Fibroblast of lung (primary cell): ENCODE data around the gene TMX2. TPM values are rescaled to one million over a fixed set of nuclear protein-coding genes. Genes with fewer than 3 reads are reported as not detected.

Experiments used
- DNase-seq, 2 donors: peaks; one replicate each; pipeline versions ENCODE4 v3.0.0 to v3.0.0-alpha.2; 2010; ENCODE audit warnings: low read depth in 2 of 2
- H2AFZ ChIP-seq: 2 replicates; pipeline ENCODE4 v1.5.1; 2012; ENCODE audit warnings: low read length, control low read depth, inconsistent platforms
- H3K27ac ChIP-seq: 2 replicates; pipeline ENCODE4 v1.5.1; 2011; ENCODE audit warnings: low read length, control low read depth; ENCODE audit not compliant: insufficient read depth
- H3K27me3 ChIP-seq: 2 replicates; pipeline ENCODE4 v1.5.1; 2011; ENCODE audit warnings: mild to moderate bottlenecking, low read length; ENCODE audit not compliant: control insufficient read depth, insufficient read depth
- H3K36me3 ChIP-seq: 2 replicates; pipeline ENCODE4 v1.5.1; 2011; ENCODE audit warnings: low read length; ENCODE audit not compliant: control insufficient read depth, insufficient read depth
- H3K4me1 ChIP-seq: 2 replicates; pipeline ENCODE4 v1.5.1; 2011; ENCODE audit warnings: low read length; ENCODE audit not compliant: control insufficient read depth, insufficient read depth; ENCODE audit errors: extremely low read depth
- H3K4me2 ChIP-seq: 2 replicates; pipeline ENCODE4 v1.5.1; 2011; ENCODE audit warnings: low read length, control low read depth; ENCODE audit not compliant: insufficient read depth; ENCODE audit errors: extremely low read depth
- H3K4me3 ChIP-seq, 4 experiments: fragments of 200-600 bp in 1 of 4; sonication (generic) in 1 of 4; replicated peaks in 1 of 4; 2 replicates each; pipeline ENCODE4 v1.5.1; 2011 to 2016; ENCODE audit warnings: low read length in 4 of 4, low read depth in 3 of 4, mild to moderate bottlenecking in 3 of 4, control low read depth in 2 of 4, inconsistent platforms in 1 of 4, mixed read lengths in 1 of 4; ENCODE audit not compliant: insufficient read depth in 1 of 4; ENCODE audit errors: control extremely low read depth in 1 of 4
- H3K79me2 ChIP-seq: 2 replicates; pipeline ENCODE4 v1.5.1; 2012; ENCODE audit warnings: mild to moderate bottlenecking, low read length, inconsistent platforms; ENCODE audit not compliant: control insufficient read depth, insufficient read depth
- H3K9ac ChIP-seq: 2 replicates; pipeline ENCODE4 v1.5.1; 2011; ENCODE audit warnings: mild to moderate bottlenecking, low read length, control low read depth; ENCODE audit not compliant: insufficient read depth
- H3K9me3 ChIP-seq: 2 replicates; pipeline ENCODE4 v1.5.1; 2012; ENCODE audit warnings: low read depth, low read length; ENCODE audit not compliant: control insufficient read depth, insufficient read depth
- H4K20me1 ChIP-seq: 2 replicates; pipeline ENCODE4 v1.5.1; 2011; ENCODE audit warnings: low read length; ENCODE audit not compliant: control insufficient read depth, insufficient read depth; ENCODE audit errors: extremely low read depth
- EZH2 ChIP-seq: IDR thresholded peaks from 2 replicates; pipeline ENCODE4 v1.5.1; 2012; ENCODE audit warnings: low read length, control low read depth, mild to moderate bottlenecking; ENCODE audit errors: missing control alignments
- polyA plus RNA-seq, 2 donors: library from polyadenylated mRNA; depleted of rRNA in 1 of 2; stranded (reverse) in 1 of 2; unstranded in 1 of 2; fragments of >200 nt; gene quantifications; 2 replicates each; pipeline ENCODE4 v1.2.1, GENCODE V29; 2011 to 2012; ENCODE audit warnings: missing spikeins in 1 of 2
- total RNA-seq: library from RNA; depleted of rRNA; stranded (reverse); fragments of >200 nt; gene quantifications from 2 replicates; pipeline ENCODE4 v1.2.1, GENCODE V29; 2014
- TF ChIP-seq, protein P1 (sequence below), 2 donors: IDR thresholded peaks in 1 of 2; conservative IDR thresholded peaks in 1 of 2; 1 replicate in 1 of 2; 2 replicates in 1 of 2; pipeline ENCODE4 v1.5.1; 2011 to 2012; ENCODE audit warnings: low read length in 2 of 2, control low read depth in 1 of 2, inconsistent platforms in 1 of 2, low read depth in 1 of 2, mild to moderate bottlenecking in 1 of 2

Gene TMX2
- total and polyA plus RNA-seq, 2 donors (not counting 1 experiment from before 2014, with no cell fraction given) = 62.8 to 71.8 TPM

GRCh38 chr11:57787006-57787604 lies 74.7 kb downstream of the TMX2 start:
- no peaks in the 10 kb centered on the region for H4K20me1 ChIP-seq
- no peak for DNase-seq
- H3K4me1 ChIP-seq = peaks cover 3% of the 10 kb centered on the region

DNA sequence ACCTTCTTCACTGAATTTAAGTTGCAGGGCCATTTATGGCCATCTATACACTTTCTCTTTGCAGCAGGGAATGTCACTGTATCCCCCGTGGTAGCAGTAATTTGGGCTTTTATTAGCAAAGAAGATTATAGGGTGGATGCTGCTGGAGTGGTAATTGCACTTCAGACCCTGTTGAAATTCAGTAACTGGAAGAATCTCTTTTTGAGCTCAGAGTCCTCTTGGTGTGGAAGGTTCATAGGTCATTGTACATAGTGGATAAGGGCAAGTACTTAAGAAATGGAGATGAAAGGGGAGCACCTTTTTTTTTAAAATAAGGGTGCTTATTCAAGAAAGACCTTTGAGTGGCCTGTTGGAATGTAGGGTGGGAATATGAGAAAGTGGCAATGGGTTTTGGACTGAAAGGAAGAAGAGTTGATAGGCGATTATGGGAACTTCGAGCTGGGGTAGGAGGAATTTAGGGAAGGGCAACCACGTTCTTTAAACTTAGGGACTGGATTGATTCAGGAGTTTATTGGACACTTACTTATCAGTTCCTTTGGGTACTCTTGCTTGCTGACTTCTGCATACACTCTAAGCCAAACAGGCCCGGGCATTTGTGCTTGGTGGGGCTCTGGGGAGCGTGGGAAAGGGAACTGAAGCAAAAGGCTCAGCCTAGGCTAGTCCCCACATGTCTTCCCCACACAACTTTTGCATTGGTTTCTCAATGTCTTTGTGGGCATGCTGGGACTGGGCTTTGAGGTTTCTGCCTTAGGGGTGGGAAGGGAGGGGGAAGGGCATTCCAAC lies 75.7 kb downstream of the TMX2 start:
- Histone ChIP-seq H3K27ac (no peak overlapping the region), H3K4me3 (no peak overlapping the region), H2AFZ (no peak overlapping the region), H3K9ac (no peak overlapping the region), H3K4me2 (no peak overlapping the region), H3K4me1 (peaks cover 6% of the 10 kb centered on the region), H3K9me3 (no peaks in the 10 kb centered on the region), H3K36me3 (peaks cover 7% of the 10 kb centered on the region), H3K79me2 (peaks cover 89% of the 10 kb centered on the region), H3K27me3 (no peaks in the 10 kb centered on the region), H4K20me1 (no peaks in the 10 kb centered on the region)
- TF ChIP-seq, protein P1, sequence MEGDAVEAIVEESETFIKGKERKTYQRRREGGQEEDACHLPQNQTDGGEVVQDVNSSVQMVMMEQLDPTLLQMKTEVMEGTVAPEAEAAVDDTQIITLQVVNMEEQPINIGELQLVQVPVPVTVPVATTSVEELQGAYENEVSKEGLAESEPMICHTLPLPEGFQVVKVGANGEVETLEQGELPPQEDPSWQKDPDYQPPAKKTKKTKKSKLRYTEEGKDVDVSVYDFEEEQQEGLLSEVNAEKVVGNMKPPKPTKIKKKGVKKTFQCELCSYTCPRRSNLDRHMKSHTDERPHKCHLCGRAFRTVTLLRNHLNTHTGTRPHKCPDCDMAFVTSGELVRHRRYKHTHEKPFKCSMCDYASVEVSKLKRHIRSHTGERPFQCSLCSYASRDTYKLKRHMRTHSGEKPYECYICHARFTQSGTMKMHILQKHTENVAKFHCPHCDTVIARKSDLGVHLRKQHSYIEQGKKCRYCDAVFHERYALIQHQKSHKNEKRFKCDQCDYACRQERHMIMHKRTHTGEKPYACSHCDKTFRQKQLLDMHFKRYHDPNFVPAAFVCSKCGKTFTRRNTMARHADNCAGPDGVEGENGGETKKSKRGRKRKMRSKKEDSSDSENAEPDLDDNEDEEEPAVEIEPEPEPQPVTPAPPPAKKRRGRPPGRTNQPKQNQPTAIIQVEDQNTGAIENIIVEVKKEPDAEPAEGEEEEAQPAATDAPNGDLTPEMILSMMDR (conservative IDR thresholded peaks at IDR 0.05 in 1 of 2, IDR thresholded peaks at IDR 0.05 in 1 of 2; ENCODE audit: low read depth in 1 of 2, low read length in 2 of 2) = no peak
- no peak for DNase-seq

More at GRCh38 chr11:57787006-57787604, 74.7 kb downstream of the TMX2 start:
- Histone ChIP-seq H3K36me3 (peaks cover 7% of the 10 kb centered on the region), H3K27me3 (no peaks in the 10 kb centered on the region), H3K4me3 (no peak overlapping the region), H3K79me2 (peaks cover 87% of the 10 kb centered on the region), H3K4me2 (no peak overlapping the region), H3K27ac (no peak overlapping the region), H2AFZ (no peak overlapping the region), H3K9ac (no peak overlapping the region), H3K9me3 (no peaks in the 10 kb centered on the region)
- TF ChIP-seq, protein P1 (conservative IDR thresholded peaks at IDR 0.05 in 1 of 2, IDR thresholded peaks at IDR 0.05 in 1 of 2; ENCODE audit: low read depth in 1 of 2, low read length in 2 of 2) = no peak
- TF ChIP-seq EZH2 = no peak

- Histone ChIP-seq H3K36me3 (peaks cover 7% of the 10 kb centered on the region), H3K9me3 (no peaks in the 10 kb centered on the region), H4K20me1 (no peaks in the 10 kb centered on the region), H2AFZ (no peak overlapping the region), H3K27me3 (no peaks in the 10 kb centered on the region), H3K79me2 (peaks cover 91% of the 10 kb centered on the region), H3K9ac (no peak overlapping the region), H3K27ac (no peak overlapping the region), H3K4me2 (no peak overlapping the region), H3K4me1 (peaks cover 6% of the 10 kb centered on the region), H3K4me3 (no peak overlapping the region)
- TF ChIP-seq, protein P1 (conservative IDR thresholded peaks at IDR 0.05 in 1 of 2, IDR thresholded peaks at IDR 0.05 in 1 of 2; ENCODE audit: low read depth in 1 of 2, low read length in 2 of 2) = no peak
- no peak for TF ChIP-seq EZH2
- DNase-seq = no peak
Measured at GRCh38 chr11:57788703-57789088, 76.3 kb downstream of the TMX2 start.
